Skeletal muscle cell (primary cell): ENCODE data around the gene DSCAM.
"Not testable (repeated sequence)": the region's sequence is repeated elsewhere in the genome, so short reads cannot be mapped to it uniquely, and the experiment has no call there.

Source experiments
- DNase-seq: peaks from one replicate; pipeline ENCODE4 v3.0.0-alpha.2; 2010; ENCODE audit warnings: low read depth
- H3K4me3 ChIP-seq: 2 replicates; pipeline ENCODE4 v1.5.1; 2011; ENCODE audit warnings: low read depth, mild to moderate bottlenecking, control low read depth, low read length, moderate library complexity

DSCAM gene

DNA sequence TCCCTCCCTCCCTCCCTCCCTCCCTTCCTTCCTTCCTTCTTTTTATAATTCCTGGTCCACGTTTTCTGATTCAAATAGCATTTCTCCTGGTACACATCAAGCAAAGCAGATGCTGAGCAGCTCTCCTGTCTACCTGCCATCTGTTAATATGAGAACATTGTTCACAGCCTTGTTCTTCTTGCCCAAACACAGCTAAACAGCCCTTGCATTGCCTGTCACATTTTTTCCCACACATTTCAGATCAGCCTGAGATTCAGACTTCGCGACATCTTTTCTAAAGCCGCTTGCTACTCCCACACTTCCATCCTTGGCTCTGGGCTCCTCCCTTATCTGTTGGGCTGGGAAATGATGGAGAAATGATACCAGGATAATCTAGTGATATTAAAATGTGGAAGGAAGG, 779.2 kb downstream of the DSCAM start:
- no peak overlapping the region for H3K4me3 ChIP-seq
- DNase-seq: no peak

- H3K4me3 ChIP-seq: no peak overlapping the region
- no peak for DNase-seq
Observed at GRCh38 chr21:40066221-40066620, 780.7 kb downstream of the DSCAM start.

- no peak overlapping the region for H3K4me3 ChIP-seq
- DNase-seq: no peak
Observed at GRCh38 chr21:40060083-40060677, 786.8 kb downstream of the DSCAM start.

- no peak overlapping the region for H3K4me3 ChIP-seq
- DNase-seq: no peak
Observed at GRCh38 chr21:40057331-40057730, 789.6 kb downstream of the DSCAM start.

GRCh38 chr21:40056031-40056430, 790.9 kb downstream of the DSCAM start:
- no peak overlapping the region for H3K4me3 ChIP-seq
- DNase-seq: no peak

DNA sequence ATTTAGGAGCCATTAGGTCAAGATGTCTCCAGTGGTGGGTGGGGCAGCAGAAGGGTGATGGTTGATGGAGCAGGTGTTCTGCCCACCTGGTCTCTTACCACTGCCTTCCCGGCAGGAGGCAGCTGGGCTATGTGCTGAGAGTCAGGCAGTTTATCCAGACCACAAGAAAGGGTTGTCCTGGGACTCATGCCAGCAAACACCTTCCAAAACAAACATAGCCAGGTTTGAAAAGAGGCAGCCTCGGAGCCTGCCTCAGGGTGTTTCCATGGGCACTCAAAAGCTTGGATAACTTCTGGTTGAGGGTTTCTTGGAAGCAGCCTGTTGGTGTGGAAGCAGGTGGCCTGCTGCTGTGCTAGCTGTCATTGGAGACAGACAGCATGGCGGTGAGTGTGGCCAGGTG, 792.6 kb downstream of the DSCAM start:
- no peak for DNase-seq
- no peak overlapping the region for H3K4me3 ChIP-seq

GRCh38 chr21:40053007-40053406, 794.0 kb downstream of the DSCAM start:
- H3K4me3 ChIP-seq: no peak overlapping the region
- no peak for DNase-seq

DNA sequence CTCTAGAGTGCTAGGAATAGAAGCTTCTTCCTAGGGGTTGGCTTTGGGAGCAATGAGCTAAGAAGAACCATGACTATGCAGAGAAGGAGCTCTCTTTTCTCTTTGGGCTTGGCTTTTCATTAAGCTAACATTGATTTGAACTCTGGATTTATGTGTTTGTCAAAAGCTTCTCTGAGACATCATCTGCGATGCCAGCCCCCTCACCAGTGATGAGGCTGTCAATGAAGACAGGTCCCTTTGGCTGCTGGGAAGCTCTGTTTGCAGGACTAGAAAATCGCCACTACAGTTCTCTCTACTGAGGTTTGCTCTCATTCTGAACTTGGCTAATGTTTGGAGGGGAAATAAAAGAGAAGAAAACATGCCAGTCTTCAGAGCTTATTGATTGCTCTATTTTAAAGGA, 794.7 kb downstream of the DSCAM start:
- no peak for DNase-seq
- no peak overlapping the region for H3K4me3 ChIP-seq

DNA sequence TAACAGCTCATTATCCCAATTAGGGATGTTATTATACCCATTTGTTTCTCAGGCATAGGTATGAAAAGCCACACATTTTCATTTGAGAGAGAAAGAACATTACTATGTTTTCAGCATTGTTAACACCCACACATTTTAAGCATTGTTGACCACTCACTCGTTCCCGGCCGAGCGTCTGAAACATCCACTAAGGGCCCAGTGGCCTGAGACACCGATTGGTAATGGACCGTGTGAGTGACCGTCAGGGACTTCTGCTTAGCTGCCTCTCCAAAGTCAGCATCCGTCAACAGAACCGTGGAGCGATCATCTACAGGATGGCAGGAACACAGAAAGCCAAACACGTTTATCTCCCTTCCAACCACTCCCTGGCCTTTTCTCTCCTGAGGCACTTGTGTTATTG, 795.2 kb downstream of the DSCAM start:
- DNase-seq: no peak

DNA sequence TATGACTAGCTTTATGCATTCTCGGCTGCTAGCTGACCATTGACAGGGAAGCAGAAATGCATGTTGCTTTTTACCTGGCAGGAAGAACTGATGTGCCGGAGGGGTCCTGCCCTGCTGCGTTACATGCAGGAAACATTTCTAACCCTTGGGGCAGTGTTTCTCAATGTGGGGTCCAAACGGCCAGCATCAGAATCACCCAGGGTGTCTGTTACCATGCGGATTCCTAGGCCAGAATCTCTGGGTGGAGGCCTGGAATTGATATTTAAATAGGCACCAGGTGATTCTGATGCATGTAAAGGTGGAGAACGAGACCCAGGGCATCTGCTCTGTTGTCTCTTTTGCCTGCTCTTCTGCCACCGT, 797.0 kb downstream of the DSCAM start:
- DNase-seq: no peak
- H3K4me3 ChIP-seq: no peak overlapping the region

More for the DNA sequence above, 795.2 kb downstream of the DSCAM start:
- H3K4me3 ChIP-seq: no peak overlapping the region

GRCh38 chr21:40049031-40049930, 797.7 kb downstream of the DSCAM start:
- no peak overlapping the region for H3K4me3 ChIP-seq
- no peak for DNase-seq

DNA sequence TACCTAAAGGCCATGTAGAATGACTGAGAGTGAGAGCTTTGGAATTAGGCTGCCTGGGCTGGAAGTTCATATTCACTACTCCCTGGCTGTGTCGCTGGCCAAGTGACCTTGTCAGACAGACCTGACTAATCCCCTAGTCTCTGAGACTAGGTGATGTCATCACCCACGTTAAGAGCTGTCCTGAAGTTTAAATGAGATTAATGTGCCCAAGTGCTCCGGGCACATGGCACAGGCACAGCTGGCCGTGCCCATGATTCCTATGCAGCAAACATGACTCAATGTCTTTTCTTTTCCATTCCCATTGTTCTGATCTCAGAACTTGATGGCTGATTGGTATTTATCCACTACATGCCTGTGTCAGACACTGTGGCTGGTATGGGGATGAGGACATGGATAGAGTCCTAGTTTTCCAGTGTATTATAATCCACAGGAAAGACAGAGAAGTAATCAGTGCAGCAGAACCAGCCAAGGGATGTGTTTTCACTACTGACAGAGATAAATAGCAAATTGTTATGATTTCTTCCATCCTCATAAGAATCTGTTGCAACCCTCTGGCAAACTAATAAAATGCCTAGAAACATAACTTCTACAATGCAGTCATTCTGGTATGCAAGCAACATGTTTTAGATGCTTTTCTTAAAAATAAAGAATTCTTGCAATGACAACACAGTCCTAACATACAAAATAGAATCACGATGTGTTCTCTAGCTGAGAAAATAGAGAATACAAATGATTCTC, 798.8 kb downstream of the DSCAM start:
- H3K4me3 ChIP-seq: no peak overlapping the region
- DNase-seq: no peak

- DNase-seq: no peak
Observed at GRCh38 chr21:40047211-40047610, 799.7 kb downstream of the DSCAM start.

GRCh38 chr21:40043866-40044265, 803.1 kb downstream of the DSCAM start:
- no peak overlapping the region for H3K4me3 ChIP-seq
- DNase-seq: no peak

More at GRCh38 chr21:40047211-40047610, 799.7 kb downstream of the DSCAM start:
- no peak overlapping the region for H3K4me3 ChIP-seq

DNA sequence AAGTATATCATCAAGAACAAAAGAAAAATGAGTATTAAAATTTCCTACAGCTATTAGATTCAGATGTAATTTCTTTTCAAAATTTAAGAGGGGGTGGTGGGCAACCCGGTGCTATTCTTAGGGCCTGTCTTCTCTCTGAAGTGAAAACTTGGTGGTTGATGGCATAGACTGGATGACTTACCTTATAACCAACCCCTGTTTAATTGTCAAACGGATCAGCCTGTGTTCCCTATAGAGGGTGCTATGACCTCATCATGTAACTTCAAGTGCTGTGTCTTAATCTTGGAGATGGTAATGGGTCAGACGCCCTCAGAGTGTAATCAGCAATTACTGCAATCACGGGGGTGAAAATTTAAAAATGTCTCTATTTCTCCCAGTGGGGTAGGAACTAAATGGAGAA, 803.5 kb downstream of the DSCAM start:
- H3K4me3 ChIP-seq: no peak overlapping the region
- DNase-seq: no peak

GRCh38 chr21:40041446-40041845, 805.5 kb downstream of the DSCAM start:
- no peak overlapping the region for H3K4me3 ChIP-seq
- DNase-seq: no peak

DNA sequence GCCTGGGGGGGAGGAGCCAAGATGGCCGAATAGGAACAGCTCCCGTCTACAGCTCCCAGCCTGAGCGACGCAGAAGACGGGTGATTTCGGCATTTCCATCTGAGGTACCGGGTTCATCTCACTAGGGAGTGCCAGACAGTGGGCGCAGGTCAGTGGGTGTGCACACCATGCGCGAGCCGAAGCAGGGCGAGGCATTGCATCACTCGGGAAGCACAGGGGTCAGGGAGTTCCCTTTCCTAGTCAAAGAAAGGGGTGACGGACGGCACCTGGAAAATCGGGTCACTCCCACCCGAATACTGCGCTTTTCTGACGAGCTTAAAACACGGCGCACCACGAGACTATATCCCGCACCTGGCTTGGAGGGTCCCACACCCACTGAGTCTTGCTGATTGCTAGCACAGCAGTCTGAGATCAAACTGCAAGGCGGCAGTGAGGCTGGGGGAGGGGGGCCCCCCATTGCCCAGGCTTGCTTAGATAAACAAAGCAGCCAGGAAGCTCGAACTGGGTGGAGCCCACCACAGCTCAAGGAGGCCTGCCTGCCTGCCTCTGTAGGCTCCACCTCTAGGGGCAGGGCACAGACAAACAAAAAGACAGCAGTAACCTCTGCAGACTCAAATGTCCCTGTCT, 813.7 kb downstream of the DSCAM start:
- not testable (repeated sequence) for H3K4me3 ChIP-seq, DNase-seq

DNA sequence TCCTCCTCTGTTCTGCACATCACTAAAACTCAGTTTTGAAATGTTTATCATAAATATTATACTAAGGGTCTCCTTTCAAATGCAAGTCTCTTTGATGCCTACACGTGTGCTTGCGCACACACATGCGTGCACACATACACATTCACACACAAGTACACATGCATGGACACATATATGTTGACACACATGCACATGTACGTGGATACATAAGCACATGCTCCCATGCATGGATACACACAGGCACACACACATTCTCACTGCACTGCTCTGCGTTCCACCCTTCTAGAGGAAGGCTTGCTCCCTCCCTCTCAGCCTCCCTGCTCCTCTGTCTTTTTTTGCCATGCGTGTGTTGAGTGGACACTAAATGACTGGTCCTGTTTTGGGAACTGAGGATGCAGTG, 817.1 kb downstream of the DSCAM start:
- H3K4me3 ChIP-seq: no peak overlapping the region
- DNase-seq: no peak

DNA sequence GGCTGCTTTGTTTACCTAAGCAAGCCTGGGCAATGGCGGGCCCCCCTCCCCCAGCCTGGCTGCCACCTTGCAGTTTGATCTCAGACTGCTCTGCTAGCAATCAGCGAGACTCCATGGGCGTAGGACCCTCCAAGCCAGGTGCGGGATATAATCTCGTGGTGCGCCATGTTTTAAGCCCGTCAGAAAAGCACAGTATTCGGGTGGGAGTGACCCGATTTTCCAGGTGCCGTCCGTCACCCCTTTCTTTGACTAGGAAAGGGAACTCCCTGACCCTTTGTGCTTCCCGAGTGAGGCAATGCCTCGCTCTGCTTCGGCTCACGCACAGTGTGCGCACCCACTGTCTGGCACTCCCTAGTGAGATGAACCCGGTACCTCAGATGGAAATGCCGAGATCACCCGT, 818.6 kb downstream of the DSCAM start:
- H3K4me3 ChIP-seq, DNase-seq: not testable (repeated sequence)
